ENCODE data around the gene SGTB.
"Not testable (repeated sequence)": the region's sequence is repeated elsewhere in the genome, so short reads cannot be mapped to it uniquely, and the experiment has no call there.

The SGTB gene

GRCh38 chr5:65624025-65624570, 97.8 kb downstream of the SGTB start, which contains the start of gene TRIM23:
TSS of gene TRIM23 (minus strand) at chr5:65624333. CDS start at chr5:65624274, 59 bp downstream.
- Histone ChIP-seq H3K9me3 (ENCODE audit: insufficient read depth, low read length) (no peaks in the 10 kb centered on the region), H3K79me2 (ENCODE audit: low read length) (peaks cover 51% of the 10 kb centered on the region), H3K4me1 (ENCODE audit: low read length) (peaks cover 14% of the 10 kb centered on the region), H3K4me2 (ENCODE audit: low read length) (peak within 1 kb of the TSS; percentile 91), H3K27ac (ENCODE audit: low read length) (peak within 1 kb of the TSS; percentile 84), H4K20me1 (ENCODE audit: insufficient read depth, low read length) (no peaks in the 10 kb centered on the region), H2AFZ (ENCODE audit: low read depth, low read length) (peak within 1 kb of the TSS; percentile 92), H3K27me3 (ENCODE audit: low read depth, low read length) (no peaks in the 10 kb centered on the region), H3K9ac (ENCODE audit: low read length) (peak within 1 kb of the TSS; percentile 89), H3K4me3 (ENCODE audit: low read length) (peak within 1 kb of the TSS; percentile 96), H3K36me3 (replicated peaks; ENCODE audit: low read depth, low read length) (no peaks in the 10 kb centered on the region)
- TF ChIP-seq EZH2phosphoT487 (IDR thresholded peaks at IDR 0.05; ENCODE audit: low read depth) = no peak
- TF ChIP-seq CTCF (IDR thresholded peaks at IDR 0.05; ENCODE audit: low read depth, low read length) = no peak

- H3K36me3 ChIP-seq (replicated peaks; ENCODE audit: low read depth, low read length) = no peaks in the 10 kb centered on the region
- H3K27me3 ChIP-seq (ENCODE audit: low read depth, low read length) = no peaks in the 10 kb centered on the region
- H2AFZ ChIP-seq (ENCODE audit: low read depth, low read length) = no peak overlapping the region
- peak overlapping the region; percentile 96 for H3K4me3 ChIP-seq (ENCODE audit: low read length)
- no peaks in the 10 kb centered on the region for H4K20me1 ChIP-seq (ENCODE audit: insufficient read depth, low read length)
- peaks cover 14% of the 10 kb centered on the region for H3K4me1 ChIP-seq (ENCODE audit: low read length)
- peak overlapping the region; percentile 91 for H3K4me2 ChIP-seq (ENCODE audit: low read length)
- peak overlapping the region; percentile 89 for H3K9ac ChIP-seq (ENCODE audit: low read length)
- H3K79me2 ChIP-seq (ENCODE audit: low read length) = peaks cover 51% of the 10 kb centered on the region
- TF ChIP-seq EZH2phosphoT487 (IDR thresholded peaks at IDR 0.05; ENCODE audit: low read depth) = no peak
- TF ChIP-seq CTCF (IDR thresholded peaks at IDR 0.05; ENCODE audit: low read depth, low read length) = no peak
- H3K27ac ChIP-seq (ENCODE audit: low read length) = no peak overlapping the region
- no peaks in the 10 kb centered on the region for H3K9me3 ChIP-seq (ENCODE audit: insufficient read depth, low read length)
These were observed 98.4 kb downstream of the SGTB start for GRCh38 chr5:65623482-65623881.

- not testable (repeated sequence) for H3K36me3 ChIP-seq (replicated peaks; ENCODE audit: low read depth, low read length); H3K9ac ChIP-seq (ENCODE audit: low read length); H3K4me2 ChIP-seq (ENCODE audit: low read length); H4K20me1 ChIP-seq (ENCODE audit: insufficient read depth, low read length); H3K4me3 ChIP-seq (ENCODE audit: low read length); H3K9me3 ChIP-seq (ENCODE audit: insufficient read depth, low read length); H2AFZ ChIP-seq (ENCODE audit: low read depth, low read length); H3K27ac ChIP-seq (ENCODE audit: low read length); H3K27me3 ChIP-seq (ENCODE audit: low read depth, low read length)
- Histone ChIP-seq H3K79me2 (ENCODE audit: low read length) (peaks cover 41% of the 10 kb centered on the region), H3K4me1 (ENCODE audit: low read length) (peaks cover 14% of the 10 kb centered on the region)
These were observed 99.9 kb downstream of the SGTB start for GRCh38 chr5:65621961-65622360.

- Histone ChIP-seq H3K27ac (ENCODE audit: low read length) (no peak overlapping the region), H3K9ac (ENCODE audit: low read length) (no peak overlapping the region), H4K20me1 (ENCODE audit: insufficient read depth, low read length) (no peaks in the 10 kb centered on the region), H3K9me3 (ENCODE audit: insufficient read depth, low read length) (no peaks in the 10 kb centered on the region), H3K4me2 (ENCODE audit: low read length) (no peak overlapping the region), H3K79me2 (ENCODE audit: low read length) (peaks cover 21% of the 10 kb centered on the region), H2AFZ (ENCODE audit: low read depth, low read length) (no peak overlapping the region), H3K4me1 (ENCODE audit: low read length) (peaks cover 9% of the 10 kb centered on the region), H3K4me3 (ENCODE audit: low read length) (no peak overlapping the region), H3K27me3 (ENCODE audit: low read depth, low read length) (no peaks in the 10 kb centered on the region), H3K36me3 (replicated peaks; ENCODE audit: low read depth, low read length) (no peaks in the 10 kb centered on the region)
- TF ChIP-seq CTCF (IDR thresholded peaks at IDR 0.05; ENCODE audit: low read depth, low read length) (no peak), EZH2phosphoT487 (IDR thresholded peaks at IDR 0.05; ENCODE audit: low read depth) (no peak)
These were observed 101.9 kb downstream of the SGTB start for GRCh38 chr5:65620021-65620420.
